ENCODE measurements around the gene UBE2C. TPM values are rescaled to one million over a fixed set of nuclear protein-coding genes. Genes with fewer than 3 reads are reported as not detected.

The UBE2C gene
- total RNA-seq, 6 experiments from 2014 or later, result 0.66 to 5.8 (median 3.7) TPM; not detected in 1

GRCh38 chr20:45781391-45781931 is 31.0 kb upstream of the UBE2C start:
- H3K36me3 ChIP-seq, result no peaks in the 10 kb centered on the region
- 67% methylated on average over 4 of the region's 4 CpGs for WGBS (ENCODE audit: insufficient coverage, low coverage, low lambda C conversion rate, missing lambda C conversion rate)
- no peak overlapping the region for H3K4me3 ChIP-seq
- peak in 3 of 4 donors; percentile 24 to 48 (median 40) for ATAC-seq
- no peak for TF ChIP-seq POLR2A (IDR thresholded peaks at IDR 0.05)
- TF ChIP-seq CTCF (IDR thresholded peaks at IDR 0.05), result no peak
- H3K27me3 ChIP-seq, result no peaks in the 10 kb centered on the region
- no peak for DNase-seq
- intact Hi-C loops (cut with DNase I), result no loop called here
- no peaks in the 10 kb centered on the region for H3K9me3 ChIP-seq
- no peaks in the 10 kb centered on the region for H3K4me1 ChIP-seq
- no peak overlapping the region for H3K27ac ChIP-seq

- H3K36me3 ChIP-seq, result no peaks in the 10 kb centered on the region
- H3K27ac ChIP-seq, result no peak overlapping the region
- H3K4me3 ChIP-seq, result no peak overlapping the region
- H3K27me3 ChIP-seq, result no peaks in the 10 kb centered on the region
- WGBS (ENCODE audit: insufficient coverage, low coverage, low lambda C conversion rate, missing lambda C conversion rate), result 29% methylated on average over 3 of the region's 4 CpGs
- ATAC-seq (no peak), DNase-seq (no peak)
- H3K4me1 ChIP-seq, result no peaks in the 10 kb centered on the region
- no peak for TF ChIP-seq POLR2A (IDR thresholded peaks at IDR 0.05)
- TF ChIP-seq CTCF (IDR thresholded peaks at IDR 0.05), result no peak
- intact Hi-C loops (cut with DNase I), result no loop called here
- H3K9me3 ChIP-seq, result no peaks in the 10 kb centered on the region
Observed at GRCh38 chr20:45782890-45783289, 29.6 kb upstream of the UBE2C start.

- Histone ChIP-seq H3K4me3 (no peak overlapping the region), H3K27me3 (no peaks in the 10 kb centered on the region), H3K36me3 (no peaks in the 10 kb centered on the region), H3K9me3 (no peaks in the 10 kb centered on the region), H3K27ac (no peak overlapping the region), H3K4me1 (no peaks in the 10 kb centered on the region)
- 80% methylated on average over 2 of the region's 6 CpGs for whole genome bisulfite sequencing (ENCODE audit: insufficient coverage, low coverage, low lambda C conversion rate, missing lambda C conversion rate)
- TF ChIP-seq POLR2A (IDR thresholded peaks at IDR 0.05) (no peak), CTCF (IDR thresholded peaks at IDR 0.05) (no peak)
- intact Hi-C loops (cut with DNase I), result no loop called here
- ATAC-seq, result no peak
- DNase-seq, result no peak
Observed at GRCh38 chr20:45783656-45784294, 28.7 kb upstream of the UBE2C start.

- Histone ChIP-seq H3K36me3 (no peaks in the 10 kb centered on the region), H3K4me1 (peaks cover 0 to 9% (median 3%) of the 10 kb centered on the region in 4 donors), H3K27ac (no peak overlapping the region), H3K4me3 (no peak overlapping the region), H3K9me3 (no peaks in the 10 kb centered on the region), H3K27me3 (no peaks in the 10 kb centered on the region)
- 52% methylated on average over 3 of the region's 3 CpGs for WGBS (ENCODE audit: insufficient coverage, low coverage, low lambda C conversion rate, missing lambda C conversion rate)
- DNase-seq, result no peak
- intact Hi-C loops (cut with DNase I), result no loop called here
- TF ChIP-seq POLR2A (IDR thresholded peaks at IDR 0.05) (no peak), CTCF (IDR thresholded peaks at IDR 0.05) (no peak)
- no peak for ATAC-seq
Observed at GRCh38 chr20:45788351-45788750, 24.1 kb upstream of the UBE2C start.

Data from right lobe of liver (tissue), 6 donors.